SK-N-SH (cell line): ENCODE data around the gene OS9.

Experiments used
- EP300 ChIP-seq, 2 experiments: IDR thresholded peaks; 2 replicates each; pipeline versions ENCODE4 v1.4.0 to v1.6.1; 2012; ENCODE audit warnings: borderline replicate concordance in 1 of 2, low read depth in 1 of 2, low read length in 1 of 2
- EZH2phosphoT487 ChIP-seq: fragments of 200-600 bp; sonication (generic); IDR thresholded peaks from 2 replicates; pipeline ENCODE4 v1.6.1; 2017; ENCODE audit warnings: low read depth, mixed run types, mild to moderate bottlenecking, antibody characterized with exemption, moderate library complexity, borderline replicate concordance
- GABPA ChIP-seq: IDR thresholded peaks from 2 replicates; pipeline ENCODE4 v1.4.0; 2012; ENCODE audit warnings: low read depth, mild to moderate bottlenecking
- POLR2AphosphoS5 ChIP-seq: IDR thresholded peaks from 2 replicates; pipeline ENCODE4 v1.6.1; 2012; ENCODE audit warnings: low read depth, low read length
- RCOR1 ChIP-seq: fragments of 150-350 bp; IDR thresholded peaks from 2 replicates; pipeline ENCODE4 v1.6.1; 2017; ENCODE audit warnings: antibody characterized with exemption, low read length
- RFX5 ChIP-seq: IDR thresholded peaks from 2 replicates; pipeline ENCODE4 v1.6.1; 2012; ENCODE audit warnings: mild to moderate bottlenecking, improper control_type of control experiment, low read length
- SIN3A ChIP-seq: IDR thresholded peaks from 2 replicates; pipeline ENCODE4 v1.6.1; 2012; ENCODE audit warnings: low read depth, mild to moderate bottlenecking, low read length, moderate library complexity, borderline replicate concordance
- TAF1 ChIP-seq: IDR thresholded peaks from 2 replicates; pipeline ENCODE4 v1.6.1; 2012; ENCODE audit warnings: low read depth, mild to moderate bottlenecking, low read length, moderate library complexity, borderline replicate concordance
- TF ChIP-seq, protein P1 (sequence below): fragments of 200-600 bp; sonication (generic); IDR thresholded peaks from 2 replicates; pipeline ENCODE4 v1.6.1; 2017; ENCODE audit warnings: antibody characterized with exemption, mild to moderate bottlenecking, moderate library complexity
- TF ChIP-seq, protein P2 (sequence below): IDR thresholded peaks from 2 replicates; pipeline ENCODE4 v1.4.0; 2012; ENCODE audit warnings: low read depth
- TF ChIP-seq, protein P3 (sequence below): IDR thresholded peaks from 2 replicates; pipeline ENCODE4 v1.6.1; 2012; ENCODE audit warnings: mild to moderate bottlenecking, low read depth, low read length, moderate library complexity

DNA sequence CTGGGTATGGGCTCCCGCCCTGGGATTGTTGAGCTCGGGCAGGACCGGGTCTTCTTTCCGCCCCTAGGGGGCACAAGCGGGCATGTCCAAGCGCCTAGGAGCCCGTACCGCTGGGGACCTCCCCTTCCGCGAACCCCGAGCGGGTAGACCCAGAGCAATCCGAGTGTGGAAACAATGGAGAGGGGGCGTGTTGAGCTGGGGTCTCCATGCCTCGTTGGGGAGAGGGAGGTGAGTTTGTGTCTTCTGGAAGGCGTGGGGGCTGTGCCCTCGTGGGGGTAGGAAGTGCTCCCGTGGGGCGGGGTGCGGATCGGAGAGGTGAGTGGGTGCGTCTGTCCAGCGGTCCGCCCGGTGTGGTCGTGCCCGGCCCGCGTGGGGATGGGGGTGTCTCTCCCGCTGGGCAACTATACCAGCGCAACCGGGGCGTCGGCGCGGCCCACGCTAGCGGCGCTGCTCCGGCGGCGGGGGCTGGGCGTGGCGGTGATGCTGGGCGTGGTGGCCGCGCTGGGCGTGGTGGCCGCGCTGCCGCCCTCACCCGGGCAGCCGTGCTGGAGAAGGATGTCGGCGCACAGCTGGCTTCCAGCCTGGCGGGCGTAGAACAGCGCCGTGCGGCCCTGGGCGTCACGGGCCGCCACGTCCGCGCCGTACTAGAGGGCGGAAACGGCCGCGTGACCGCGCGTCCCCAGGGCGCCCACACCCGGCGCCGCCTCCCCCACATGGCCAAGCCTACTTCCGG, 32.4 kb downstream of the OS9 start:
- TF ChIP-seq, protein P1, sequence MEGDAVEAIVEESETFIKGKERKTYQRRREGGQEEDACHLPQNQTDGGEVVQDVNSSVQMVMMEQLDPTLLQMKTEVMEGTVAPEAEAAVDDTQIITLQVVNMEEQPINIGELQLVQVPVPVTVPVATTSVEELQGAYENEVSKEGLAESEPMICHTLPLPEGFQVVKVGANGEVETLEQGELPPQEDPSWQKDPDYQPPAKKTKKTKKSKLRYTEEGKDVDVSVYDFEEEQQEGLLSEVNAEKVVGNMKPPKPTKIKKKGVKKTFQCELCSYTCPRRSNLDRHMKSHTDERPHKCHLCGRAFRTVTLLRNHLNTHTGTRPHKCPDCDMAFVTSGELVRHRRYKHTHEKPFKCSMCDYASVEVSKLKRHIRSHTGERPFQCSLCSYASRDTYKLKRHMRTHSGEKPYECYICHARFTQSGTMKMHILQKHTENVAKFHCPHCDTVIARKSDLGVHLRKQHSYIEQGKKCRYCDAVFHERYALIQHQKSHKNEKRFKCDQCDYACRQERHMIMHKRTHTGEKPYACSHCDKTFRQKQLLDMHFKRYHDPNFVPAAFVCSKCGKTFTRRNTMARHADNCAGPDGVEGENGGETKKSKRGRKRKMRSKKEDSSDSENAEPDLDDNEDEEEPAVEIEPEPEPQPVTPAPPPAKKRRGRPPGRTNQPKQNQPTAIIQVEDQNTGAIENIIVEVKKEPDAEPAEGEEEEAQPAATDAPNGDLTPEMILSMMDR, result peak; percentile 86
- TF ChIP-seq SIN3A, result peak; percentile 28; the same call in 1 of the 2 replicates
- TF ChIP-seq RCOR1, result no peak
- TF ChIP-seq, protein P2, sequence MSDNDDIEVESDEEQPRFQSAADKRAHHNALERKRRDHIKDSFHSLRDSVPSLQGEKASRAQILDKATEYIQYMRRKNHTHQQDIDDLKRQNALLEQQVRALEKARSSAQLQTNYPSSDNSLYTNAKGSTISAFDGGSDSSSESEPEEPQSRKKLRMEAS, result peak; percentile 42
- 0 out of 2 replicates have a peak, but pooled peaks have one; percentile 30 for TF ChIP-seq GABPA
- TF ChIP-seq EP300 (IDR thresholded peaks at IDR 0.05; ENCODE audit: borderline replicate concordance in 1 of 2, low read depth in 1 of 2, low read length in 1 of 2), result no peak
- TF ChIP-seq TAF1, result peak; percentile 50; the same call in 1 of the 2 replicates
- 0 out of 2 replicates have a peak, but pooled peaks have one; percentile 13 for TF ChIP-seq RFX5
- no peak for TF ChIP-seq EZH2phosphoT487
- TF ChIP-seq, protein P3, sequence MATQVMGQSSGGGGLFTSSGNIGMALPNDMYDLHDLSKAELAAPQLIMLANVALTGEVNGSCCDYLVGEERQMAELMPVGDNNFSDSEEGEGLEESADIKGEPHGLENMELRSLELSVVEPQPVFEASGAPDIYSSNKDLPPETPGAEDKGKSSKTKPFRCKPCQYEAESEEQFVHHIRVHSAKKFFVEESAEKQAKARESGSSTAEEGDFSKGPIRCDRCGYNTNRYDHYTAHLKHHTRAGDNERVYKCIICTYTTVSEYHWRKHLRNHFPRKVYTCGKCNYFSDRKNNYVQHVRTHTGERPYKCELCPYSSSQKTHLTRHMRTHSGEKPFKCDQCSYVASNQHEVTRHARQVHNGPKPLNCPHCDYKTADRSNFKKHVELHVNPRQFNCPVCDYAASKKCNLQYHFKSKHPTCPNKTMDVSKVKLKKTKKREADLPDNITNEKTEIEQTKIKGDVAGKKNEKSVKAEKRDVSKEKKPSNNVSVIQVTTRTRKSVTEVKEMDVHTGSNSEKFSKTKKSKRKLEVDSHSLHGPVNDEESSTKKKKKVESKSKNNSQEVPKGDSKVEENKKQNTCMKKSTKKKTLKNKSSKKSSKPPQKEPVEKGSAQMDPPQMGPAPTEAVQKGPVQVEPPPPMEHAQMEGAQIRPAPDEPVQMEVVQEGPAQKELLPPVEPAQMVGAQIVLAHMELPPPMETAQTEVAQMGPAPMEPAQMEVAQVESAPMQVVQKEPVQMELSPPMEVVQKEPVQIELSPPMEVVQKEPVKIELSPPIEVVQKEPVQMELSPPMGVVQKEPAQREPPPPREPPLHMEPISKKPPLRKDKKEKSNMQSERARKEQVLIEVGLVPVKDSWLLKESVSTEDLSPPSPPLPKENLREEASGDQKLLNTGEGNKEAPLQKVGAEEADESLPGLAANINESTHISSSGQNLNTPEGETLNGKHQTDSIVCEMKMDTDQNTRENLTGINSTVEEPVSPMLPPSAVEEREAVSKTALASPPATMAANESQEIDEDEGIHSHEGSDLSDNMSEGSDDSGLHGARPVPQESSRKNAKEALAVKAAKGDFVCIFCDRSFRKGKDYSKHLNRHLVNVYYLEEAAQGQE, result 0 out of 2 replicates have a peak, but pooled peaks have one; percentile 17
- peak; percentile 44 for TF ChIP-seq POLR2AphosphoS5
